SU-DHL-6 (cell line): ENCODE measurements around the gene OR2A42.
"Not testable (repeated sequence)": the region's sequence is repeated elsewhere in the genome, so short reads cannot be mapped to it uniquely, and the experiment has no call there.

Experiments
- CTCF ChIP-seq: fragments of 200-600 bp; sonication (generic); IDR thresholded peaks from one replicate; pipeline ENCODE4 v1.5.1; 2017; ENCODE audit warnings: antibody characterized with exemption, mild to moderate bottlenecking, low read length, moderate library complexity; ENCODE audit not compliant: insufficient read depth, poor library complexity, severe bottlenecking
- EZH2phosphoT487 ChIP-seq: fragments of 200-600 bp; sonication (generic), shearing (Covaris generic); conservative IDR thresholded peaks from 2 replicates; pipeline ENCODE4 v1.6.1; 2018; ENCODE audit warnings: mild to moderate bottlenecking, antibody characterized with exemption, low read length, moderate library complexity, mixed read lengths

GRCh38 chr7:144187848-144188247 is 51.6 kb downstream of the OR2A42 start:
- not testable (repeated sequence) for TF ChIP-seq EZH2phosphoT487, CTCF
